SK-N-MC (cell line): Measurements from ENCODE around the gene ITPKB.

Source experiments
- DNase-seq: peaks from one replicate; pipeline ENCODE4 v3.0.0-alpha.2; 2011; ENCODE audit warnings: low read depth, low spot score
- H3K27ac ChIP-seq: fragments of 200-600 bp; sonication (generic); 2 replicates; pipeline ENCODE4 v1.5.1; 2016; ENCODE audit warnings: mixed run types
- H3K36me3 ChIP-seq: fragments of 200-600 bp; sonication (generic); 2 replicates; pipeline ENCODE4 v1.6.1; 2017; ENCODE audit warnings: antibody characterized with exemption, low read length, mixed read lengths; ENCODE audit not compliant: insufficient read depth
- H3K4me3 ChIP-seq: fragments of 200-600 bp; sonication (generic); 2 replicates; pipeline ENCODE4 v1.5.1; 2016
- H3K9ac ChIP-seq: fragments of 200-600 bp; sonication (generic); 2 replicates; pipeline ENCODE4 v1.8.0; 2017; ENCODE audit warnings: mixed run types, mixed read lengths; ENCODE audit not compliant: insufficient read length
- H3K9me3 ChIP-seq: fragments of 200-600 bp; sonication (generic); 2 replicates; pipeline ENCODE4 v1.6.1; 2017; ENCODE audit warnings: low read depth, mild to moderate bottlenecking, antibody characterized with exemption, low read length, moderate library complexity, mixed read lengths
- EZH2 ChIP-seq: fragments of 200-600 bp; sonication (generic); IDR thresholded peaks from one replicate; pipeline ENCODE4 v1.6.1; 2017; ENCODE audit warnings: antibody characterized with exemption
- FOXP2 ChIP-seq: optimal IDR thresholded peaks from 2 replicates; pipeline ENCODE3; 2011; ENCODE audit warnings: mild to moderate bottlenecking, moderate library complexity; ENCODE audit not compliant: insufficient read depth; ENCODE audit errors: extremely low read length, control extremely low read depth
- POLR2AphosphoS5 ChIP-seq: IDR thresholded peaks from 2 replicates; pipeline ENCODE4 v1.6.1; 2012; ENCODE audit warnings: mild to moderate bottlenecking, low read depth, low read length, borderline replicate concordance

Gene ITPKB

DNA sequence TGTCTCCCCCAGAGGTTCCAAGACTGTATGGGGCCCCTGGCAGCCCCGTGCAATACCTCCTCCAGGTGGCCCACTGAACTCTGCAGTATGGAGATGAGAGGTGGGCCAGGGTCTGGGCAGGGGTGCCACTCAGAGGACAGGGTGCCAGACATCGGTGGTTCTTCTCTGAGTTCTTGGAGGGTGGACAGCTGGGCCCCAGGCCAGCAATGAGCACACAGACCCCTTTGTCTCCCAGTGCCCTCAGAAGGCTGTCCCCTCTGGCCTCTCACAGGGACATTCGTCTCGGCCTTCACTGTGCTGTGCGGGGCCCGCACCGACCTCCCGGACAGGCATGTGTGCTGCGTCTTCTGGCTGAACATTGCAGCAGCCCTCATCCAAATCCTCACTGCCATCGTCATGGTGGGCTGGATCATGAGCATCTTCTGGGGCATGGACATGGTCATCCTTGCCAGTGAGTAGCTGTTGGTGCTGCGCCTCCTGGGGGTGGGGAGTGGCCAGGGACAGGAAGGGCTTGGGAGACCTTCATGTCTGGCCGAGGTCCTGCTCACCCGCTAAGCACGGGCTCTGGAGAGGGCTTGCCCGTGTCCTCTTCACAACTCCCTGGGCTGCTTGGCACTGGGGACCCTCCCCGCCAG lies 142.4 kb downstream of the ITPKB start:
- no peaks in the 10 kb centered on the region for H3K9me3 ChIP-seq
- DNase-seq = no peak
- no peak overlapping the region for H3K27ac ChIP-seq
- no peak overlapping the region for H3K4me3 ChIP-seq
- TF ChIP-seq POLR2AphosphoS5 (no peak), FOXP2 (no peak), EZH2 (no peak)
- no peak overlapping the region for H3K9ac ChIP-seq
- no peaks in the 10 kb centered on the region for H3K36me3 ChIP-seq

- no peaks in the 10 kb centered on the region for H3K36me3 ChIP-seq
- H3K27ac ChIP-seq = no peak overlapping the region
- no peak for TF ChIP-seq POLR2AphosphoS5
- no peak overlapping the region for H3K4me3 ChIP-seq
- no peaks in the 10 kb centered on the region for H3K9me3 ChIP-seq
- DNase-seq = no peak
- H3K9ac ChIP-seq = no peak overlapping the region
These were observed 145.5 kb downstream of the ITPKB start for GRCh38 chr1:226593541-226593940.

DNA sequence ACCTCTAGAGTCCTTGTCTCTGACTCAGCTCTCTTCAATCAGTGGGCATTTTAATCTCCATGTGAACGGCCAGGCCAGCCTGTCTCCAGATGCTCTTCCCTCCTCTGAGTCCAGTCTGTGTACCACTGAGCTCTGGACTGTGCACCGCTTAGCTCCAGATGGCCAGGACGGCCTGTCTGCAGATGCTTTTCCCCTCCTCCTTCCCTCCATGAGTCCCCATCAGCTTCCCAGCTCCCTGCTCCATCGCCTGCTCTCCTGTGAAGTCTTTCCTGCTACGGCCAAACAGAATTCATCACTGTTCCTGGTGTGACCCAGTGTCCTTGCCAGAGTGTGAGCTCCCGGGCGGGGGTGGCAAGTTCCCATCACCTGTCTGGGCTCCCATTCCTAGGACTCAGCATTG lies 148.5 kb downstream of the ITPKB start:
- no peaks in the 10 kb centered on the region for H3K36me3 ChIP-seq
- H3K9me3 ChIP-seq = no peaks in the 10 kb centered on the region
- H3K4me3 ChIP-seq = no peak overlapping the region
- no peak overlapping the region for H3K27ac ChIP-seq
- no peak for DNase-seq
- TF ChIP-seq EZH2 (no peak), POLR2AphosphoS5 (no peak), FOXP2 (no peak)
- no peak overlapping the region for H3K9ac ChIP-seq

- TF ChIP-seq EZH2 = no peak
- TF ChIP-seq FOXP2 = no peak
- no peak for TF ChIP-seq POLR2AphosphoS5
- DNase-seq = no peak
- Histone ChIP-seq H3K9ac (no peak overlapping the region), H3K36me3 (no peaks in the 10 kb centered on the region), H3K9me3 (no peaks in the 10 kb centered on the region), H3K4me3 (no peak overlapping the region), H3K27ac (no peak overlapping the region)
These were observed 149.9 kb downstream of the ITPKB start for GRCh38 chr1:226589008-226589733.

DNA sequence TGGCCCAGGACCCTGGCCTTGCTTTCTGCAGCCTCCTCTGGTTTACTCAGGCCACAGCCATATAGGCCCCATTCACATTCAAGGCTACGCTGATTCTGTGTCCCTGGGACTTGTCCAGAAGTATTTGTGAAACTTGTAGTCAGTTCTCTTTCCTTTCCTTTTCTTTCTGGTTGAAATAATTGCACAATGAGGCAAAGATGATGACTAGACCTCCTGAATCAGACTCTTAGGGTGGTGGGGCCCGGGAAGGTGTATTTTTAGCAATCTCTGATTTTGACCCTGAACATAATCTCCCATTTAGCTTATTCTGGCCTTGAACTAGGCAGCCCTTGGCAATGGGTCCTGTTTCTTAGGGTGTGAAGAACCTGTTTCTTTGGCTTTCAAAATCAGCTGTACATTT lies 150.6 kb downstream of the ITPKB start:
- Histone ChIP-seq H3K4me3 (no peak overlapping the region), H3K9ac (no peak overlapping the region), H3K9me3 (no peaks in the 10 kb centered on the region), H3K27ac (no peak overlapping the region), H3K36me3 (no peaks in the 10 kb centered on the region)
- no peak for TF ChIP-seq FOXP2
- TF ChIP-seq POLR2AphosphoS5 = no peak
- TF ChIP-seq EZH2 = no peak
- DNase-seq = no peak

DNA sequence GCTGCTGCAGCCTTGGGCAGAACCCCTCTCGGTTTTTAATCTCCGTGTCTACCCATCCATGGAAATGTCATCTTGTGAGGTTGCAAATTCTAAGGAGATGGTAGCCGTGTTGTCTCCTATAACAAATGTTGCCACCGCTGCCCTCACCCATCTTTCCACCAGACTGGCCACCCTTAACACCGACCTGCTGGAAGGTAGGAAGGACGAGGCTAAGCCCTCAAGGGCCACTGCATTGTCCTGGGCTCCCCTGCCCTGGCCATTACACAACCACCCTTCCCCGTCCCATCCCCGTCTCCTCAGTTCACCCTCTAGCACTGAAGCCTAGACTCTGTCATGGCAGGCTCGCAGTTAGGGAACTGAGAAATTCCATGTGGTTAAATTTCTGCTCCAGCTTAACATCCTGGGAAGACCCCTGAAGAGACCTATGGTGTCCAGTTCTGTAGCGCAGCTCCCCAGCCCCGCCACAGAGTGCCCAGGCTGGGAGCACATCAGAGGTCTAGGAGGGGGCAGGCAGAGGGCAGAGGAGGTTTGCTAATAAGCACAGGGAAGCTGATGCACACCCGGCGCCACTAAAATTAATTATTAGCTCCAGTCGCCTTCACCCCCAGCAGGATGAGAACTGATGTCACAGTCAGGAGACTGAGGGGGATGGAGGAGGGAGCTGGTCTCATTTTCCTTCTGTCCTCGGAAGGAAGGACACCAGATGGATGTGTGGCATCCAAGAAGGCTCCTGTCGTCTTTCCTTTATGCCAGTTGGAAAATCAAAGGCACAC lies 152.2 kb downstream of the ITPKB start:
- H3K27ac ChIP-seq = no peak overlapping the region
- TF ChIP-seq EZH2 = no peak
- TF ChIP-seq FOXP2 = no peak
- no peak for TF ChIP-seq POLR2AphosphoS5
- no peak overlapping the region for H3K4me3 ChIP-seq
- no peaks in the 10 kb centered on the region for H3K9me3 ChIP-seq
- H3K9ac ChIP-seq = no peak overlapping the region
- no peak for DNase-seq
- H3K36me3 ChIP-seq = no peaks in the 10 kb centered on the region

GRCh38 chr1:226586116-226586515 lies 153.0 kb downstream of the ITPKB start:
- DNase-seq = no peak
- TF ChIP-seq POLR2AphosphoS5 = no peak
- TF ChIP-seq FOXP2 = no peak
- TF ChIP-seq EZH2 = no peak
- Histone ChIP-seq H3K9me3 (no peaks in the 10 kb centered on the region), H3K9ac (no peak overlapping the region), H3K36me3 (no peaks in the 10 kb centered on the region), H3K4me3 (no peak overlapping the region), H3K27ac (no peak overlapping the region)

GRCh38 chr1:226584164-226584563 lies 154.9 kb downstream of the ITPKB start:
- H3K9ac ChIP-seq = no peak overlapping the region
- no peak overlapping the region for H3K4me3 ChIP-seq
- TF ChIP-seq EZH2 (no peak), POLR2AphosphoS5 (no peak), FOXP2 (no peak)
- no peak overlapping the region for H3K27ac ChIP-seq
- no peak for DNase-seq
- H3K9me3 ChIP-seq = no peaks in the 10 kb centered on the region
- no peaks in the 10 kb centered on the region for H3K36me3 ChIP-seq
